Activated CD4-positive, alpha-beta T cell treated with anti-CD3 and anti-CD28 coated beads for 1 hour (primary cell): Measurements from ENCODE around the gene CHN2.

ENCODE experiments used
- DNase-seq: peaks from one replicate; pipeline ENCODE4 v3.0.0-alpha.2; 2020

The CHN2 gene

GRCh38 chr7:29370531-29371314 lies 176.1 kb downstream of the CHN2 start:
- DNase-seq: no peak

GRCh38 chr7:29371472-29371871 lies 176.9 kb downstream of the CHN2 start:
- no peak for DNase-seq

- DNase-seq: no peak
Observed at GRCh38 chr7:29372351-29373090, 177.9 kb downstream of the CHN2 start.

GRCh38 chr7:29375641-29376562 lies 181.3 kb downstream of the CHN2 start:
- no peak for DNase-seq

GRCh38 chr7:29377718-29378117 lies 183.1 kb downstream of the CHN2 start:
- DNase-seq: no peak

- no peak for DNase-seq
Observed at GRCh38 chr7:29379551-29379950, 185.0 kb downstream of the CHN2 start.

- DNase-seq: no peak
Observed at GRCh38 chr7:29381206-29382094, 186.9 kb downstream of the CHN2 start.

GRCh38 chr7:29384277-29384676 lies 189.7 kb downstream of the CHN2 start:
- DNase-seq: no peak

GRCh38 chr7:29385214-29385814 lies 190.7 kb downstream of the CHN2 start:
- no peak for DNase-seq

- no peak for DNase-seq
Observed at GRCh38 chr7:29386196-29386765, 191.7 kb downstream of the CHN2 start.

GRCh38 chr7:29391262-29391661 lies 196.7 kb downstream of the CHN2 start:
- no peak for DNase-seq

GRCh38 chr7:29394321-29394720 lies 199.7 kb downstream of the CHN2 start:
- DNase-seq: no peak

GRCh38 chr7:29396563-29396962 lies 202.0 kb downstream of the CHN2 start:
- DNase-seq: no peak

GRCh38 chr7:29397398-29397797 lies 202.8 kb downstream of the CHN2 start:
- DNase-seq: no peak

GRCh38 chr7:29398011-29398410 lies 203.4 kb downstream of the CHN2 start:
- DNase-seq: no peak

- no peak for DNase-seq
Observed at GRCh38 chr7:29400437-29400836, 205.9 kb downstream of the CHN2 start.

GRCh38 chr7:29401769-29402168 lies 207.2 kb downstream of the CHN2 start:
- no peak for DNase-seq

- no peak for DNase-seq
Observed at GRCh38 chr7:29405891-29406290, 211.3 kb downstream of the CHN2 start.

GRCh38 chr7:29406366-29406765 lies 211.8 kb downstream of the CHN2 start:
- no peak for DNase-seq

- DNase-seq: no peak
Observed at GRCh38 chr7:29408841-29409243, 214.3 kb downstream of the CHN2 start.

- no peak for DNase-seq
Observed at GRCh38 chr7:29410996-29411395, 216.4 kb downstream of the CHN2 start.
